GM18867 (cell line): ENCODE data around the gene BRDT.

Experiments used
- ATAC-seq: cut with Tn5 transposase; IDR thresholded peaks from one replicate; pipeline ENCODE4 v1.9.1; 2021; ENCODE audit warnings: mild to moderate bottlenecking, moderate library complexity; ENCODE audit not compliant: unreplicated experiment

The BRDT gene

DNA sequence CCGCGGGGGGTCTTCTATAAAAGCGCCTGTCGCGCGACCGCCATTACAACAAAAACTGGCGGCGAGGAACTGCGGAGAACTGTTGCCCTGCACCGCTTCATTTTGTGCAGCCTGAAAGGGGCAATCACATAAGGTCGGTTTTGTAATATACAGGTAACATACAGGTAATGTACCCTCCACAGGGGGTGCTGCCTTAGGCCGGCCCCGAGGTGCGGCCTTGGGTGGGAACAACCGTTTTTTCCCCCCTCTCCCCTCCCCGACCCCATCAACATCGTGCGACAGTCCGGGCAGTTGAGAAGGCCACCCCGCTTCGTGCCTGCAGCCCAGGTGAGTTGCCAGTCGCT, at the start of gene BRDT:
Gene BRDT (plus strand): TSS at position 46 of the 344 bp plus-strand sequence. CDS start 13,354 bp downstream, outside the sequence.
- no peak for ATAC-seq

DNA sequence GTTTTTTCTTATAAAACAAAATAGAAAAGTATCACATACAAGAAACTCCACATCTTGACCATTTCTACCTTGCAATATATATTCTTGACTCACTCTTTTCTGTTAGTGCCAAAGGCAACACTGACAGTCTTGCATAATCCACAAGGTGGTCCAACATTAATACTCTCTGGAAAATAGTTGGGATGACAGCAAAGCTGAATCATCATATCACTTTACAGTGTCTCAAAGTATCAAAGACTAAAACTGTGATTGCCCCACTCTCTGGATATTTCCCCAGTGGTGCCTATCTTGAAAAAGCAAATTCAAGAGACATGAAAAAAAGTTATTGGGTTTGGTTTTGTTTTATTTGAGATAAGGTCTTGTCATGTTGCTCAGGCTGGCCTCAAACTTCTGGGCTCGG, 48.6 kb upstream of the BRDT start:
- no peak for ATAC-seq

DNA sequence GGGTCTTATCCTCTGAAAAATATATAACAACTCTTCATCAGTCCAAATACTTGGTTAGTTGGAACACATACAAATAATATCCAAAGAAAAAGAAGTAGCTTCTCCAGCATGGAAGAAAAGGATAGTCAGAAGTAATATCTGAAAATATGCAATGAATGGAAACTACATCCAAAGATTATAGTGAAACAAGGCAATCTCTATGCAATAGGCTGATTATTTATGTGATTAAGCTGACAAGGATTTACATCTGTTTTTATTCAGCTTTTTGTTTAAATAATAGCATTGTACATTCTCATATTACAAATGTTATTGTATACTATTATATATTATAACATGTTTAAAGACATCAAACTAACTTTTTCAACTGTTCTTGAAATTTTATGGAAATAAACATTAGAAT, 48.0 kb upstream of the BRDT start:
- ATAC-seq, result no peak

DNA sequence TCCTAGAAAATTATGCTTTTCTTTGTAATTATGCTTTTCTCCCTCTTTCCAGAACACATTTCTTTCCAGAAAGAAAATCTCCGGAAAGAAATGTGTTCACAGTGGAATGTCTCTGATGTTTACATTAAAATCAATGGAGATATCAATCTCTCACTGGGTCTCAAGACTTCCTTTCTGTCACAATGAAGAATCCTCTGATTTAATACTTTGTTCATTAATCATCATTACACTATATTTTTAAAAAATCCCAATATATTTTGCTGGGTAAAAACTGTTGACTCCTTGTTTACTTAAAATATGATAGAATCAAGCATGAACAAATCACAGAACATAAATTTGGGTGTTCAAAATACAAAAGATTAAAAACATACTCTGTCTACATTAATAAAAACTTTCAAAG, 36.9 kb upstream of the BRDT start:
- no peak for ATAC-seq

DNA sequence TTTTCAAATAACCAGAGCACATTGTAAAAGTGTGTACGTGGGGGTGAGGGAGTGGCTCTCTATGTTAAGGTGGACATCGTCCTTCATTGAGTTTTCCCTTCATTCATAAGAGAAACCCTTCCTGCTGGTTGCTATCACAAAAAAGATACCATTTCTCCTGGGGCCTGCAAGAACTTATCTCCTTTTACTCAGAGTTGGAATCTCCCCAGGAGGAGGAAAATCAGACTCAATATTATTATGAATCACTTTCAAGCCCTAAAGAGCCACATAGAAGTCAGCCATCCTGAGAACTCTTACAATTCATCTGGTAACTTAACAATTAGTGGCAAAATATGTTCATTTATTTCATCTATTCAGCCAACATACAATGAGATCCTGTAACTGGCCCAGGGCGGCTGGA, 36.2 kb upstream of the BRDT start:
- ATAC-seq, result no peak

DNA sequence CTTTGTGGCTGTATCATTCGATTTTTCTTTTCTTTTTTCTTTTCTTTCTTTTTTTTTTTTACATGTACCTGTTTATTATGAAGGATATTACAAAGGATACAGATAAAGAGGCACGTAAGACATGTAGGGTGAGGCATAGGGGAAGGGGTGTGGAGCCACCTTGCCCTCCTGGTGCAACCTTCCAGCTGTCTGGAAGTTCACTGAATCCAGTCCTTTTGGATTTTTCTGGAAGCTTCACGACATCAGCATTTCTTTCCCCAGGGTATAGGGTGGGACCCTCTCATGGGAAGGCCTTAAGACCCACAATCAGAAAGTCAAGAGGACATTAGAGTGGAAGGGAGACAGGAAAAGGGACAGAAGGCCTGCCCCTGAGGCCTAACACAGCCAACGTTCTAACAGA, 33.2 kb upstream of the BRDT start:
- no peak for ATAC-seq

DNA sequence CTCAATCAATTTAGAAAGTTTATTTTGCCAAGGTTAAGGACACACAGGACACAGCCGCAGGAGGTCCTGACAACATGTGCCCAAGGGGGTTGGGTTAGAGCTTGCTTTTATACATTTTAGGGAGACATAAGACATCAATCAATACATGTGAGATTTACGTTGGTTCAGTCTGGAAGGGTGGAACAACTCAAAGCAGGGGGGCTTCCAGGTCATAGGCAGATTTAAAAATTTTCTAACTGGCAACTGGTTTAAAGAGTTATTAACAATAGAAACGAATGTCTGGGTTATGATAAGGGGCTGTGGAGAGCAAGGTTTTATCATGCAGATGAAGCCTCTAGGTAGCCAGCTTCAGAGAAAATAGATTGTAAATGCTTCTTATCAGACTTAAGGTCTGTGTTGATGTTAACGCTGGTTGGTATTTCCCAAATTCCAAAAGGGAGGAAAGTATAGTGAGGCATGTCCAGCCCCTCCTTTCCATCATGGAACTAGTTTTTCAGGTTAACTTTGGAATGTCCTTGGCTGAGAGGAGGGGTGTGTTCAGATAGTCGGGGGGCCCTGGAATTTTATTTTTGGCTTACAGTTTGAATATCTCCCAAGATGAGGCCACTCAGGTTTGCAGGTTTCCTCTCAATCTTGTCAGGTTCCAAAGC, 32.3 kb upstream of the BRDT start:
- ATAC-seq, result no peak

DNA sequence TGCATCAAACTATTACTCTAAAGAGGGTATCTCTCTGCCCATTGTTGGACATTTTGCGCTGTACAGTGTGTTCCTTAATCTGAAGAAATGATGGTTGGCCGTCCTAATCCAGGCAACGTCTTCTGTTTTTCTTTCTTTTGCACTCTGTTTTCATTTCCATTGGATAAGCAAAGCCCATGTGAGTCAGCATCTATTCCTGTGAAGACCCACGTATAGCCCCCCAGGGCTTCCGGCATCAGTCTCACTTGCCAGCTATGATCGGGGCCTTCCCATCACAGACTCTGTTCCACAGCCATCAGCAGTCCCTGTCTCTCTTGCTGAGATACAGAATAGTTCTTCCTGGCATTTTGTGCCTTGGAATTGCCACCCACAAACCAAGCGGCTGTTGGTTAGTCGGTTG, 29.2 kb upstream of the BRDT start:
- ATAC-seq, result no peak

DNA sequence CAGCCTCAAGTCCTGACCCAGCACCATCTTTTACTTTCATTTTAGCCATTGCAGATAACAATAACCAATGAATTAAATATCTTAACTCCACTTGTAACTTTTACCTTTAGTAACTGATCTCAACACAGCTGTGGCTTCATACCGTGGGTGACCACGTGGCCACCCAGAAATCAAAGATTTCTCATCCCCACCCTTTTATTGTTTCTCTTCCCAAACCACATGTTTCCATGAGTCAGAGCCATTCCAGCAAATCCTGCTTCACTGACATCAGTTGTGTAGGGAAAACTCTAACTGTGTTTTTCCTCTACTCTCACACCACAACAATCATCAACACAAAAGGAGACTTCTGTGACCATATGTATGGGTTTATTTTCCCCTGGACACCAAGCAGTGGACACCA, 25.1 kb upstream of the BRDT start:
- no peak for ATAC-seq

DNA sequence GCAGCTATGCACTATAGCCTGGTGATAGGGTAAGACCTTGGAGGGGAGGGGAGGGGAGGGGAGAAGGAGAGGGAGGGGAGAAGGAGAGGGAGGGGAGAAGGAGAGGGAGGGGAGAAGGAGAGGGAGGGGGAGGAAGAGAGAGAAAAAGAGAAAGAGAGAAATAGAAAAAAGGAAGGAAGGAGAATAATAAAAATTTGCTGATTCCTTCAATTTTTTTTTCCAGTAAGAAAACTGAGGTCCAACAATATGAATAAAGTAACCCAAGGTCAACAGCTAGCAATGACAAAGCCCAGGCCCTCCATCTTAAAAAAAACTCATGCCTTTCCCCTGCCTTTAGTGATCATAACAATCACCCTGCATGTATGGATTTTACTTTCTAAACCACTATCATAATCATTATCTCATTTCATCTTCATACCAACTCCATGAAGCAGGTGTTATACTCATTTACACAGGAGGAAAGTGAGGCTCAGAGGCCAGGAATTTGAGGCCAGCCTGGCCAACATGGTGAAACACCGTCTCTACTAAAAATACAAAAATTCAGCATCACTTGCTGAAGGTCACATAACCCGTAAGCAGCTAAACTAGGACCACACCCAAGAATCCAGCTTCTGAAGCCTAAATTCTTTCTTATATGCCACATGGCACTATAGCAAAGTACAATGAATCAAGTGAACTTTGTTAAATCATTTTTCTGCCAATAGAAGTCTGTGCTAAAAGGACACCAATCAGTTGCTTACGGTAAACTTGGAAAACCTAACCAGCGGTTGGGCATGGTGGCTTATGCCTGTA, 23.4 kb upstream of the BRDT start:
- ATAC-seq, result no peak

DNA sequence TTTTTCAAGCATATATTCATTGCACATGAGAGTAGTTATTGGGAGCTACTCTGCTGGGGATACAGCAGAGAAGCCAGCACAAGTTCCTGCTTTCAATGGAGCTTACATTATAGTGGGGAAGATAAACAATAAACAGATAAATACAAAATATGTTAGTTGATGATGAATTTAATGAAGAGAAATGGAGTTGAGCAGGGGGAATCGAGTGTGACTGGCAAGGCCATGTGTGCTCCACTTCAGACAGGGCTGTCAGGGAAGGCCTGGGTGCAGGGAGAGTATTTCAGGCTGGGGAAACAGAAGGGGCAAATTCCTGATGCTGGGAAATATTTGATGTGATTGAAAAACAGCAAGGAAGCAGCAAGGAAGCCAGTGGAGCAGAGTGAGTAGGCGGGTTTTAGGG, 21.2 kb upstream of the BRDT start:
- ATAC-seq, result no peak

DNA sequence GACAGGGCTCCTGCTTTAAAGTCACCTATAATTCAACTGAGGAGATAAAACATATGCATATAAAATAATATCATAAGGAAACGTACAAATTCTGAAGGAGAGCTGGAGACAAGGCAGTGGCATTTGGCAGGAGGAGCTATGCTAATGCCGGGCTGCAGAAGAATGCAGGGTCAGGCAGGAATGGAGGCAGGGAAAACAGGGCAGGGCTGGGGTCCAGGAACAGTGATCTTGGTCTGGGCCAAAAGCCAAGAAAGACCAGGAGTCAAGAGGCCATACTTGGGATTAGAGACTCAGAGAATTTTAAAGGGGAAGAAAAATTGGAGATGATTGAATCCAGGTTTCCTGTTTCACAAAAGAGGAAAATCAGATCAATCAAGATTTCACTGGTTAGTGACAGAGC, 20.0 kb upstream of the BRDT start:
- no peak for ATAC-seq

DNA sequence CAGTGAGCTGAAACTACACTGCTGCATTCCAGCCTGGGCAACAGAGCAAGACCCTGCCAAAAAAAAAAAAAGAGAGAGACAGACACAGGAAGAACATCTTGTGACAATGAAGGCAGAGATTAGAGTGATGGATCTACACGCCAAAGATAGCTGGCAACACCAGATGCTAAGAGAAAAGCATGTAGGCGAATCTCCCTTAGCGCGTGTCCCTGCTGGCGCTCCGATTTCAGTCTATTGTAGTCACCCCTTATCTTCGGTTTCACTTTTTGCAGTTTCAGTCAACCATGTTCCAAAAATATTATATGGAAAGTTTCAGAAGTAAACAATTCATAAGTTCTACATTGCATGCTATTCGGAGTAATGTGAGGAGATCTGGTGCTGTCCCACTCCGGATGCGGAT, 11.6 kb upstream of the BRDT start:
- no peak for ATAC-seq

DNA sequence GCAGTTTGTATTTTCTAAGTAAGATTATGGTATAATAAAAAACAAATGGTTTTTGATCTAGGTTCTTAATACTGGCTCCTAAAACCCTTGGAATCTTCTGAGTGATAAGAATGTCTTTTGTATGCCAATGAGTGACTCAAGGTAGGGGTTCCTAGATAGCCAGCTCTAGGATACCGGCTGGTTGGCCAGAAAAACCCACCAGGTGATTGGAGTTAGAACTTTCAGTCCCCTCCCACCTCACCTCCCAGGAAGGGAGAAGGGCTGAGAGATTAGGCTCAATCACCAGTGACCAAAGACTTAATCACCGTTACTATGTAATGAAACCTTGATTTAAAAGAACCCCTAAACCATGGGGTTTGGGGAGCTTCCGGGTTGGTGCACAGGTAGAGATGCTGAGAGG, 8.7 kb upstream of the BRDT start:
- ATAC-seq, result no peak

DNA sequence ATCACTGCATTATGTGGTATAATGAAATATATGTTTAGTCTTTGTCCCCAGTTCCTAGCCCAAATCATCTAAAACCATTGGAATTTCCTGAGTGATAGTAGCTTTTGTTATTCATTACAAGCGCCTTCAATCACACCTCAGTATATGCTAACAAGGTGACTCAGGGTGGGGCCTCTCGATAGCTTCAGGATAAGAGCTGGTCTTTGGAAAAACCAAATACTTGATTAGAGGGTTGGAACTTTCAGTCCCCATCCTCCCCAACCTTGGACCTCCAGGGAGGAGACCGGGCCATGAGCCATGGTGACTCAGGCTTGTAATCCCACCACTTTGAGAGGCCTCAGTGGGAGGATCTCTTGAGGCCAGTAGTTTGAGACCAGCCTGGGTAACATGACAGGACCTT, 5.1 kb upstream of the BRDT start:
- ATAC-seq, result no peak

DNA sequence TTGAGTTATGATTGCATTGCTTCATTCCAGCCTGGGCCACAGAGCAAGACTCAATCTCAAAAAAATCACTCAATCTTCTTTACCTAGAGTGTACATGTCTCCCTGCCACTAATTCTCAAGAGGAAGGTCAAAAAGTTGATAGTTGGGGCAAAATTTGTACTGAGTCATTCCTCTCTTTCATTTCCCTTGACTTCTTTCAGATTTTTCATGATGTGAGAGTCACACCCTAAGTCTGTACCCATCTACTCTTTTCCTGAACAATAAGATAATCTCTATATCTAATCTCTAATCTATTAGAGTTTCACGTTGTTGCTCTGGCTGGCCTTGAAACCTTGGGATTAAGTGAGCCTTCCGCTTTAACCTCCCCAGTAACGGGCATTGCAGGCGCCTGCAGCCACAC, 1.1 kb upstream of the BRDT start:
- ATAC-seq, result peak; percentile 65

DNA sequence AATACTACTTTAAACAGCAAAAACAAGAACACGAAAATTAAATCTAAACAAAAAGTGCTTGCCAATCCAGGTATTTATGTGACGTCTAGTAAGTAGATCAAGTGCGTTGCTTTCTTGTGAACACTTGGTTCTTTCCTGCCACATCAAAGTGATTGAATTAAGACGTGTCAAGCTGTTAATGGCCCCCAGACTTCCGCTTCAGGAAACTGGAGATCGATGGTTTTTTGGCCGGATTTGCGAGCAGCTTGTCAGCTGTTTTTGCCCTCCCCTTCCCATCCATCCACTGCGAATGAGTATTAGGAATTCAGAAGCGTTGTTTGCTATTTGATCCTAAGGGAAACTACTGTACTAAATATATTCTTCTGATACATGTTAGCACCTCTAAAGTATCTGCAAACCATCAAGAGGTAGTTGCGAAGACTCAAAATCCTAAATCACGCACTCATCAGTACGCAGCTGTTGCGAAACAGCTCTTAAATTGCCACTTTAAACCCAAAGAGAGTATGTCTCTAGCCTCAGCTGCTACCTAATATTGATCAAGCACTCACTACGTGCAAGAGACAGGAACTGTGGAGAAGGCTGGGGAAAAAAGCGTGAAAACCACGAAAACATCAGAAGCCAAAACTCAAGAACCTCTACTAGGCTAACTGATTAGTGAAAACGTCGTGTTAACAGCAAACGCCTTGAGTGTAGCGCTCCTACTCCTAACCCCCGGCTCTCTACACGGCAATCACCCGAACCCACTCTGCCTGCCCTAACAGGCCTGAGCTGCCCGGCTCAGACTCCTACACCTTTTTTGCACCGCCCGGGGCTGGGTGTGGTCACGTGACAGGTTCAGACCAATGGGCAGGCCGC, 473 bp upstream of the BRDT start:
- no peak for ATAC-seq

DNA sequence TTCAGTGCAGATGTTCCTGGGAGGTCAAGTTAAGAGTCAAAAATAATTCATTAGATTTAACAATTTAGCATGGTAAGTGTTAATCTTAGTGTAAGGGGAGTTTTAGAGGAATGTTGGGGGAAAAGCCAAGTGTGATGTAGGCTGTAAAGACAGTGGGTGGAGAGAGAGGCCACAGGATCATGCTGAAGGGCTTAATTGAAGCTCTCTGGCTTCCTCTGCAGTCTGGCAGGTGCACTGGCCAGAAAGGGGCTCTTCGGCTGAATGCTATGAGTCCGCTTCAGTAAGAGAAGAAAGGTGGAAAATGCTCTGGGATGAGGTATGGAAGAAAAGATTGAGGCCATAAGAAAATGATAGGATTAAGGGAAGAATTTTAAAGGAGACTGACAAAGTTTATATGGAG, 3.0 kb downstream of the BRDT start:
- no peak for ATAC-seq

DNA sequence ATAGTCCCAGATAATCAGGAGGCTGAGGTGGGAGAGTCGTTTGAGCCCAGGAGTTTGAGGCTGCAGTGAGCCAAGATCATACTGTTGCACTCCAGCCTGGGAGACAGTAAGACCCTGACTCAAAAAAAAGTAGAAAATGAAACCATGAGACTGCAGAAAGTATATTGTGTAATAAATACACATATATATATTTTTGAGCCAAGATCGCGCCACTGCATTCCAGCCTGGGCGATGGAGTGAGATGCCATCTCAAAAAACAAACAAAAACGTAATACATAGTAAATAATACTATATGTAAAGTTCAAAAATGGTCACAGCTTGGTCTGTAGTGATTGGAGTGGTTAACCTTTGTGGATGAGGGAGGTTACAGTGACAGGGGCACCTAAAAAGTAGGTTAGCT, 9.7 kb downstream of the BRDT start:
- ATAC-seq, result no peak

DNA sequence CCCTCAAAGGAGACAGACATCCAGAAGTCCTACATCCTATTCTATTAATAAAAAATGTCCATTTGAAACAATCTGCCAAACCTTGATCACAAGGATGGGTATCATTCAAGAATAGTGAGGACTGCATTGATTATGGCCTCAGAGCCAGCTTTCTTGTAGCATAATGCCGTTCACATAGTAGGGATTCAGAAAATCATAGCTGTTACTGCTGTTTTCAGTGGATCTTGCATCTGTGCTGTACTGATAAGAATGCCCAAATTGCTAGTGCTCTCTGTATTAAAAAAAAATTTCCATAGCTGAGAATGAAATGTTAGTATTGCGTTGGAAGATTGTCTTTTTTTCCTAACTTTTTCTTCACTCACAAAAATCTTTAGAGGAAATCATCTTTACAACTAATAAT, 19.1 kb downstream of the BRDT start:
- no peak for ATAC-seq

DNA sequence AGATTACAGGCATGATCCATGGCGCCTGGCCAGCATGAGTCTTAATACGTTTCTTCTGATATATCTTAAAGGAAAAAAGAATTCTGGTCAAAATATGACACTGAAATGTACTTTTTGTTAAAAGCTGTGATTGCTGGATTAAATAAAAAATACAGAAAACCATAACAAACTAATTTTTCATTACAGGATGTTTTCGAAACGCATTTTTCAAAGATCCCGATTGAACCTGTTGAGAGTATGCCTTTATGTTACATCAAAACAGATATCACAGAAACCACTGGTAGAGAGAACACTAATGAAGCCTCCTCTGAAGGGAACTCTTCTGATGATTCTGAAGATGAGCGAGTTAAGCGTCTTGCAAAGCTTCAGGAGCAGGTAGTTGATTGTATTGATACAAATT, 30.2 kb downstream of the BRDT start:
- no peak for ATAC-seq

DNA sequence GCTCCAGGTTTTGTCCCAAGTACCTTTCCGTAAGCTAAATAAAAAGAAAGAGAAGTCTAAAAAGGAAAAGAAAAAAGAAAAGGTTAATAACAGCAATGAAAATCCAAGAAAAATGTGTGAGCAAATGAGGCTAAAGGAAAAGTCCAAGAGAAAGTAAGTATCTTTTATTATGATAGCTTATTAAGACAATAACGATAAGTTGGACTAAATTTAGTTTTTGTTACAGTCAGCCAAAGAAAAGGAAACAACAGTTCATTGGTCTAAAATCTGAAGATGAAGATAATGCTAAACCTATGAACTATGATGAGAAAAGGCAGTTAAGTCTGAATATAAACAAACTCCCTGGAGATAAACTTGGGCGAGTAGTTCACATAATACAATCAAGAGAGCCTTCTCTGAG, 31.5 kb downstream of the BRDT start:
- no peak for ATAC-seq
